GM21367 (cell line): ENCODE results near the gene LRP8.
A peak's percentile ranks its signal among the peaks of the same experiment; 100 is the strongest.

Experiments
- ATAC-seq: cut with Tn5 transposase; IDR thresholded peaks from one replicate; pipeline ENCODE4 v1.9.1; 2021; ENCODE audit not compliant: unreplicated experiment

Gene LRP8

DNA sequence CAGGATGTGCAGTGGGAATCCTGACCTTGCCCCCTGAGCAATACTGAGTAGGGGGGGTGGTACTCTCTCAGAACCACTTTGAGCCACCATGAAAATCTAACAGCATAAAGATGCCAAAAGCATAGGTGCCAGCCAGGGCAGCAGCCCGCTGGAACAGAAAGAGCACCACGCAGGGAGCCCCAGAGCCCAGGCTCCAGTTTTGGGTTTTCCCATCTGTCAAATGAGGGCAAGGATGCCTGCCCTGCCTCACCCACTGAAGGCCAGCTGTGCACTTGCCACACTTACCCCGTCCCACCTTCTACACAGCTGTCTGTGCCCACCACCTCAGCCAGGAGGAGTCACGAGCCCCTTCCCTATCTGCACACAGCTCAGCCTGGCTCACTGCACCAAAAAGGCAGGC is 20.8 kb downstream of the LRP8 start:
- ATAC-seq: no peak

DNA sequence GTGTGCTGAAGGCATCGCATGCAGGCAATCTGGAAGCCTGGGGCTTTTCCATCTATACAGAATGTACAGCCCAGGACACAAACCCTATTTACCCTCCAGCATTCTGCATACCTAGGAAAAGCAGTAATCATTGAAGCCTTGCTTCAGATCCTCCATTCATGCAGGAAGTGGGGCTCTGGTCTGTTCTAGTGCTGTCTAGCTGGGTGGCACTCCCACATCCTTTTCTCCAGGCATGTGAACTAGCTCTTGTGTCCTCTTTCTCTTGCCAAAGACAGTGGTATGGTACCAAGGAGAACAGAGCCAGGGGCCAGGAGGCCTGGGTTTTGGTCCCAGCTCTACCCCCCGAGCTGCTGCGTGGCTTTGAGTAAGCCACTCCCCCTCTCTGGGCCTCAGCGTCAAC is 21.7 kb downstream of the LRP8 start:
- ATAC-seq: no peak

DNA sequence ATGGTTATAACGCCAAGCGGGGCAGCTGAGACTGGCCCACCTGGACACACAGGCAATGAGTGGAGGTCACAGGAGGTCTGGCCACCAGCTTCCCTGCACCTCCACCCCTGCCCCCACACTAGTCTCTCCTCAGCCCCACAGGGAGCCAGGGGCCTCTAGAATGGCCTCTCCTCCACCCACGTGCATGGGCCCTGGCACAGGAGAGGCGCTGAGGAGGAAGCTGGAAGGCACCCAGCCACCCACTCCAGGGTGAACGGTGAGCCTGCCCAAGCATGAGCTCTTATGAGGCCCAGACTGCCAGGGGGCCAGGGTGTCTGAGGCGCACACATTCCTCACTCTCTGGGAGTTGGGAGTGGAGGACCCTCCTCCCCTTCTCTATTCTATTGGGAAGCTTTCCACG is 22.2 kb downstream of the LRP8 start:
- ATAC-seq: no peak

DNA sequence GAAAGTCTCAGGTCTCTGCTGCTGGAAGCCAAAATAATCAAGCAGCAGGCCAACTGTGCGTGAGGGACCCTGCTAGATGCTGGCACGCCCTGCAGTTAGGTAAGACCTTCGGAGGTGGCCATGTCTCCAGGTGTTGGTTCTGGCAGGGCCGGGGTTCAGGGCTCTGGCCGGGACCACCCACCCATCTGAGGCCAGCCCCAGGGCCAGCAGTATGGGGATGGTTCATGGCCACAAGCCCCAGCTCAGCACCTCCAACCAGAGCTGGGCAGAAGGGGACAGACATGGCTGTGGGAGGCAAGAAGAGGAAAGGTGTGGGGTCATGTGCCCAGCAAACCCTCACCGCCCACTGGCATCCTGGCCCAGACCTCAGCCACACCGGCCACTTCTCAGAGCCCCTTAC is 23.3 kb downstream of the LRP8 start:
- ATAC-seq: no peak

DNA sequence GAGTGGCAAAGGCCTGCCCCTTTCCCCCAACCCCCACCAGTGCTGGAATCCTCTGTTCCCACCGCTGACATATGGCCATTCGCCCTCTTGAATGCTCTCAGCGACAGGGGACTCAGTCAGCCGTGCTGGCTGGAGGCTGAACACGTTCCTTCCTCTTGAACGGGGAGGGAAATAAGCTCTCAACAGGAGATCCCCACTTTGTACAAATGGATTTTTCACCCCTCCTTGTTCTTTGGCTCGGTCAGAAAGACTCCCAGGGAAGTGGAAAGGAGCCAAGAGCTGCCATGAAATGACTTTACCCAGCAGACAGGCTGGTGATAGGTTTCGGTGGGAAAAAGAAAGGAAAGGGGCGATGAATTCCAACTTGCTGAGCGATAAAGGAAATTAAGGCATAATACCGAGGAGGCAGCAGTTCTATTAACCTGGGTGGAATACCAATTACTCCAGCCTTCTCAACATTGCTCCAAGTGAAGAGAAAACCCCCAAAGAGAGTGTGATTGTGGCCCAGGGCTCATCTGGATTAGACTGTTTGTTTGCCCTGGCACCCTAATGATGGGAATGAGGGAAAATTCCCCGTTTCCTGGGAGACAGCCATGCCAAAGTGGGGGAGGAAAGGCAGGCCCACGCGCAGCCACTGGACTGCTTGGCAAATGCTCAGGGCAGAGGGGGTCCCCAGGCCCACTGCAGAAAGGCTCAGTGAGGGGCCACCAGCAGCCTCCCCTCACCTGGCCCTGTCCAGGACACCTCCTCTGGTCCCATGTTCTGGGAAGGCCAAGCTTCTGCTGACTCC is 23.9 kb downstream of the LRP8 start:
- ATAC-seq: no peak

DNA sequence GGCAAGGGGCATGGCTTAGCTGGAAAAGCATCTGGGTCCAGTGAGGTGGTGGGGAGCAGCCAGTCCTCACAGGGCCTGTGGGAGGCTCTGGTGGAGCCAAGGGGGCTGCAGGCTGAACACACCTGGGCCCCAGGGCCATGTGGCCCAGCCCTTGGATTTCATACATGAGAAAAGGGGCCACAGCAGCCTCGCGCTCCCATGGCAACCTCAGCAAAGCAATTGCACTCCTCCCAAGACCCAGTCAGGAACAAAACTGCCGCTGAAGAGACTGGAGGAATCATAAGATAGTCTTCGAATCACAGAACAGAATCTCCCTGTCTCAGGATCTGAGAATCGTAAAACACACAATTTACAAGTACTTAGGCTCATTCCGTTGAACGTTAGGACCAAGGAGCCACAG is 24.6 kb downstream of the LRP8 start:
- ATAC-seq: no peak

DNA sequence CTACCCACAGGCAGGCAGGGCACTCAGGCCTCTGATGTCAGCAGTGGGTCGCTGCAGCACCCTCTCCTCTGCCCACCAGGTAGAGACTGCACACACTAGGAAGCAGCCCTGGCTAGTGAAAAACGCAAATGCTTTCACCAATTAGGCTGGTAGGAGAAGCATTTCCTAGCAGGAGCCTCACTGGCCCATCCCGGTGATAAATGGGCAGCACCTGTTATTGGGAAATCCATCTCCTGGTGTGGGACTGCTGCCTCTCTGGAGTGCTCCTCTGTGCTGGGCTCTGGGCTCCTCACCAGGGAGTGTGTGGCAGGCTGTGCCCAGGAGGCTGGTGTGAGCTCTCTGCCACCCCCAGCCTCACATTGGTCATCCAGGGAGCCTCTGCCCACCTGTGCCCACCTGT is 28.6 kb downstream of the LRP8 start:
- ATAC-seq: no peak

DNA sequence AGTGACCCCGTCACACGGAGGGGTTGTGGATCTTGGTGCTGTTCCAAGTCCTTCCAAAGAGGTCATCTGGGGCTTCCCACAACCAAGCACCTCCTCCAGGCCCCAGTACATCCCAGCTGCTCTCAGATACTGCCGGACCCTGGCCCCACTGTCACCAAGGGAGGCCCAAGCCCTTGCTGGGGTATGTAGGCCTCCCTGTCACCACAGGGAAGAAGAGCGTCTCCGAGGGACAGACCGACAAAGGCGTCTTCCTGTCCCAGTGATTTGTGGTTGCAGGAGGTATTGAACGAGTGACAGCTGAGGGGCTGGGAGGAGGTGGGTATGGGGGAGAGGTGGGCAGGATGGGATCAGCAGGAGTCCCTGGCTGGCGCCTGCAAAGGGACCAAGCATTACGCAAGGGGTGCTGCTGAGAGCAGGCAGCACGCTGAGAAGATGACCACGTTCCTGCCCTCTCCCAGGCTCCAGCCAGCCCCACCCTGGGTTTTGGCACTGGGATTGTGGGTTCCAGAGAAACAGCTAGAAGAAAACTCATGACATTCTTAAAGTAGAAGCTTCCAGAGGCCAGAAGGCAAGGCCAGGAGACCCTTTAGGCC is 29.7 kb downstream of the LRP8 start:
- ATAC-seq: no peak

DNA sequence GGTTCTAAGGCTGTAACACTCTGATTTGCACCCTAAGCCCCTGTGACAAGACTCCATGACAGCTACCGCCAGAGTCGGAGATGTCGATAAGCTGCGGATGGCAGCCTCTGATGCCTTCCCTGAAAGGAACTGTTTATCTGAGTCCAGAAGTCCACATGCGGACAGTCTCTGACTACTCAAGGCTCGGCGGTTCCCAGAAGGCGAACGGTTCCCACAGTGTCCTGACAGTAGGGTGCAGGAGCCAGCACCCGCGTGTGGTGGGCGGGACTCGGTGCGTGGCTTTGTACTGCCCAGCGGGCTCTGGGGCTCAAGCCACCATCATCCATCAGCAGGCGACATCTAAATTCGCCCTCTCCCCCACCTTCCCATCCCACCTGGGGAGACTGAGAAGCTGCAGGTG is 30.7 kb downstream of the LRP8 start:
- no peak for ATAC-seq

DNA sequence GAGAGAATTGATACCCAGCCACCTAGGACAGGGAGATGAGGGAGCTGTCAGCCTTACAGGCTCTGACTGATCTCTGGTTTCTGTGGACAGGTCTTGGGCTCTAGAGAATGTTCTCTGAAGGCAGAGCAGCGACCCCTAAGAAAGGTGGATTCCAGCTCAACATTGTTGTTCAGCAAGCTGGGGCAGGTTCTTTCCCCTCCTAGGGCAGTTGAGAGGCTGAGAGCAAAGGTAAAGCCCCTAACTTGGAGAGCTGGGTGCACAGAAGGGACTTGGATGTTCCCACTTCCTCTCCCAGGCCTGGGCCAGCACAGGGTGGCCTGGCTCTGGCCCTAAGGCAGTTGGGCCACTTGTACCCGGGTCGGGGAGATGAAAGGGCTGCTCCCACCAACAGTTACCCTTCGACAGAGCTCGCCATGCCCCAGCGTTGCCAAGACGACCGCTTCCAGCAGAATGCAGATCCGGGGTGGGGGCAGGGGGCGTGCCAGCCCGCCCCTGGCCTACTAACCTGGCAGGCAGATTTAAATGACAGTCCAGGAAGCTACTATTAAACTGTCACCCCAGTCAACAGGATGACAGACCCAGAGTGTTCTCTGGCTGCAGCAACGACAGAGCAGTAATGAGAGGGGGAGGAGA is 31.6 kb downstream of the LRP8 start:
- no peak for ATAC-seq

DNA sequence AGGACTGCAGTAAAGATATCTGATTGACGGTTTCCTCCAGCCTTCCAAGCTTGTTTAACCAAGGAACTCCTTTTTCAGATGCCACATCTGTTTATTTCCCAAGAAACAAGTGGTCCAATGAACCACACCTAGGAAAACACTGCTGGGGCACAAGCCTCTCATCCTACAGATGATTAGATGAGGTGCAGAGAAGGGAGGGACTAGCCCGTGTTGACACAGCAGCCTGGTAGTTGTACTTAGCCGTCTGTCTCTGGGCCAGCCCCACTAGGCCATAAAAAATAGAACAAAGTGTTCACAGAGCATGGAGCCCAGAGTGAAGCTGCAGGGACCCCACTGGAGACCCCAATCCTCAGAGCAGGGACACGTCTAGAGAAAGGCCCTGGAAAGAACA is 32.1 kb downstream of the LRP8 start:
- no peak for ATAC-seq

DNA sequence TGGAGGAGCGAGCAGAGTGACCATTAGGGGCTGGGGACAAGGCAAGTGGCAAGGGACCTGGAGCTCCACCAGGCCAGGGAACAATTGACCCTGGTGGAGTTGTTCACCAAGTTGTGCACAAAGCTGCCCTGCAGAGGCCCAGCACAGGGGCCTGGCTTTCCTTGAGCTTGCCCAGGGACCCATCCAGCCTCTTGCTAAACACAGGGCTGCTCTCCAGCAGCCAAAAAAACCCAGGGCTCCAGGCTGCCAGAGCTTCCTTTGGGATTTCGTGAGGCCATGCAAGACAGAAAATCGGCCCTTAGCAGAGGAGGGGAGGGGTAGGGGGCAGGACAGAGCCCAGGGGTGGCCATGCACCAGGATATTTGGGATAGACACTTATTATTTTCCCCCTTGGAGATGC is 32.6 kb downstream of the LRP8 start:
- ATAC-seq: no peak

DNA sequence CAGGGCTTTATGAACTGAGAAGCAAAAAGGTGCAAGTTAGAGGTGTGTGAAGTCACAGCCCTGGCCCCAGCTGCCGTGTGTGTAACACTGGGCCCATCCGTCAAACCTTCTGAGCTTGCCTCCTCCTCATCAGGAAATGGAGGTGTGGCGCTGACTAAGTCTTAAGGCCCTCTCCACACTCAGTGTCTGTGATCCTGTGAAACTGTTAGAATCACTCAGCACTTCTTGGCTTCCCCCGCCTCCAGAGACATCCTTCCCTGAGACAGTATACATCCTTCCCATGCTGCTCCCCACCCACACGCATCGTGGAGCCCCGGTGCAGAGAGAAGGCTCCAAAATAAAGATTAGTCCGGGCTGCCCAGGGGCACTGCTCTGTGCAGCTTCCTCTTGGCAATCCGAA is 33.3 kb downstream of the LRP8 start:
- ATAC-seq: no peak

DNA sequence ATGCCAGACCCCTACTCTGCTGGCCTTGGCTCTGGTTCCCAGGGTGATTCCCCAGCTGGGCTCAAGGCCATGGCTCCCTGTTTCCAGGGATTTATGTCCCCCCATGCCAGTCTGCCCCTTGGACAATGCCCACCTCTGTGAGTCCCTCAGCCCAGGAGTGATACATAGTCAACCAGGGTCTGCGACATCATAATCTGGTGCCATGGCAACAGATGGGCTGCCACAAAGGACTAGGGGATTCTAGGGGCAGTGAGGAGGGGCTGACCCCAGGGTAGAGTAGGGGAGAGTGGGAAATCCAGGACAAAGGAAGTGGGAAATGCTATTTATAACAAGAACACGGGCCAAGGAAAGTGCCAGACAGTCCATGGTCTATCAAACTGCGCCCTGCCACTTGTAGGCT is 33.8 kb downstream of the LRP8 start:
- ATAC-seq: no peak

DNA sequence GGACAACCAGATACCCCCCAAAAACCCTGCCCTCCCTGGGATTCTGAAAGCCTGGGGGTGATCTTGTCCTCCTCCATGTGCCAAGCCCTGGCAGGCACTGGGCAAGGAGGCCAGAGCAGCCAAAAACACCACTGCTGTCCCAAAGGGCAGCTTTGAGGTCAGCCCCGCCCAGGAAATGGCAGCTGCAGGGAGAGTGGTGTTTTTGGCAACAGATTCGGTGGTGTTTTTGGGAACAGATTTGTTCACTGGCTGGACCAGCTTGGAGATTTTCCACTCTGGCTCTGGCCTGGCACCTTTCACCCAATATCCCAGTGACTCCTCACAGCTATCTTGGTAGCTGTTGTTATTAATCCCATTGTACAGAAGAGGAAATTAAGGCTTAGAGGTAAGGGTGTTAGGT is 34.7 kb downstream of the LRP8 start:
- ATAC-seq: no peak

DNA sequence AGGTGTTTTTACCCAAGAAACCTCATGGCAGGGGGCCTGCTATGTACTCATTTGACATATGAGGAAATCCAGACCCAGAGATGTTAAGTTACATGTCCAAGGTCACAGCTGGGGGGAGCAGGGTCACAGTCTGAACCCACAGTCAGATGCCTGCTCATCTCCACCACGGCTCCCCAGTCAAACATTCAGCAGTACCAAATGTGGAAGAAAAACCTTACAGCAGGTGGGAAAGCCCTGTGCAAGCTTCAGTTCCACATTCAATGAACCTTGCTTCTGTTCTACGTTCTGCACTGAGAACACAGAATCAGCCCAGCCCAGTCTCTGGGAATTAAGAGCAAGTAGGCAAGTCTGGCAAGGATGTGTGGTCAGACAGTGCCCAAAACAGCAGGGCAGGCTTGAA is 35.2 kb downstream of the LRP8 start:
- ATAC-seq: peak; percentile 44

DNA sequence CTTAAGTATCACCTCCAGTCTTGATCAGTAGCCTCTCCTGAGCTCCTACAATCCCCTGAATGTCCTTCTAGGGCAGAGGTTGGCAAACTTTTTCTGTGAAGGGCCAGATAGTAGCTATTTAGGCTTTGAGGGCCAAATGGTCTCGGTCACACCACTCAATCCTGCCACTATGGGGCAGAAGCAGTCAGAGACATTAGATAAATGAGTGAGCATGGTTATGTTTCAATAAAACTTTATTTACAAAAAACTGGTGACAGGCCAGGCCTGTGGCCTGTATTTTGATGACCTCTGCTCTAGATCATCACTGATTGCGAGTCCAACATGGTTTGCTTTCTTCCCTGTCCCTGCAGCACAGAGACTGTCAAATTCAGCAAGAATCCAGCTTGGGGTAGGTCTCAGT is 36.3 kb downstream of the LRP8 start:
- ATAC-seq: no peak

DNA sequence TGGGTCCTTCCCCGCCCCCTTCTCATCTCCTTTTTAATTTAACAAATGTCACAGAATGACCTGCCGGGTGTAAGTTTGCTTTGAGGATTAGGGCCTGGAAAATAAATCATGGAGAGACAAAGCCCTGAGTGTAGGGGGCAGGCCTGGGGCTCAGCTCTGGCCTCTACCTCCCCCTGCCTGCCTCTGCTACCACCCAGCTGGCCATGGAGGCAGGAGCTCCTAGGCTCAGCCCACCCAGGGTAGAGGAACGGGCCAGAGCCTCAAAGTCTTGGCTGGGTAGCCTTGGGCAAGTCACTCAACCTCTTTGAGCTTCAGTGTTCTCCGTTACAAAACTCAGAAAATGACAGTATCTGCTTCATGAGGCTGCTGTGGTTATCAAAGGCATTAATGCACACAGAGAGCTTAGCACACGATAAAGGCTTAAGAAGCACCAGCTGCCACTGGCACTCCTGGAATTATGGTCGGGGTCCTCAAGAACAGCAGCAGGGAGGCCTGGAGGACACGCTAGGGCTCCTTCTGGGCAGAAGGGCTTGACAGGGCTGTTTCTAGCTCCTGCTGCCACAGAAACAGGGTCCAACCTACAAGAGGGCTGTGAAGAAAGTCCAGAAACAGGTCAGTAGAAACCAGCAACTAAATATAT is 39.0 kb downstream of the LRP8 start:
- no peak for ATAC-seq

DNA sequence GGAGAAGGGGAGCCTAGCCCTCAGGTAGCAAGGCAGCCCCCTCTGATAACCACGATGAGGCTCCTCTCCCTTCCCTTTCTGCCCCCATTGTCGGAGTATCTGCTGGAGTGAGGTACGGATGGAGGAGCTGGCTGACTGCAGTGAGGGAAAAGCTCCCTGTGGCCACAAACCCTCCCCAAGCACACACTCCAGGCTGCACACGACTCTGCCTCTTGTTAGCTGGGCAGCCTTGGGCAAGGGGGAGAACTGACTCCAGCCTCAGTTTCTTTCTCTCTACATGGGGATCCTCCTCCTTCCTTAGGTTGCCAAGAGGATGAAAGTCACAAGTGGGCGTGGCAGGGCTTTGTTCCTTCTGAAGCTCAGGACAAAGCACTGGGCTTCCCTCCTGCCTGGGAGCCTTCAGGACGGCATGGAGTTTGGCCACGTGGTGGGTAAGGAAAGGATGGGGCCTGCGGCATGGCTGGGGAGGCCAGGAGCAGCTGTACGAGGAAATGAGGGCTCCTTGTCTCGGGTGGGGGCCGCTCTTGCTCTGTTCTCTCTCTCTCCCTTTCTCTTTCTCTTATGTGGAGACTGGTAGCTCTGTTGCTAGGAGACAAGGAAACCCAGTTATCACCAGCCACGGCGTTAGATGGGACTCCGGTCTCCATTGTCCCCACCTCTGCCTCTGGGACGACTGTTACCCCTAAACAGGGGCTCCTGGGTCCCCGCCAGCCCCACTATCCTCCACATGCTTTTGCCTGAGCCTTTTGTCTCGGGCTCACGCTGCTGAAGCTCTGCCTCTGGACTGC is 39.7 kb downstream of the LRP8 start:
- ATAC-seq: no peak

DNA sequence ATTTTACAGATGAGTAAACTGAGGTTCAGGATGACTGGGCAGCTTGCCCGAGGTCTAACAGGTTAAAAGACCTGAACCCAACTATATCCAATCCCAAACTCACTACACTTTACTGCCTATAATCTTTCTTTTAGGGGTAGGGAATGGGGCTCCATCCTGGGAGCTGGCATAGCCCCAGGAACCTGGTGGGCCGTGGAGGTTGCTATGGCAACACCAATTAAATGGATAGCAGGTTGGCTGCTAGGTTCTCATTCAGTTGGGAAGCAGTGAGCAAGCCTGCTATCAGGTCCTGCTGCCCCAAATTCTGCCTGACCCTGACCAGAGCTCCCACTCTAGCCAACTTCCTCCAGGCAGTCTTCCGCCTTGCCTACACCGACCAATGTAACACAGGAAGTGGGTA is 40.9 kb downstream of the LRP8 start:
- ATAC-seq: no peak
